Transverse colon (tissue), 4 donors: ENCODE measurements around the gene CNDP1.

Experiments
- CTCF ChIP-seq, 5 experiments: fragments of 200-600 bp in 3 of 5; fragments of 450-650 bp in 2 of 5; sonication (generic) in 3 of 5; IDR thresholded peaks; 1 replicate in 2 of 5; 2 replicates in 3 of 5; pipeline ENCODE4 v1.5.1; 2016 to 2017; ENCODE audit warnings: antibody characterized with exemption in 5 of 5, inconsistent platforms in 3 of 5, mild to moderate bottlenecking in 2 of 5, moderate library complexity in 1 of 5
- EP300 ChIP-seq: sonication (generic); formaldehyde crosslinking; IDR thresholded peaks from one replicate; pipeline ENCODE4 v1.6.1; 2017; ENCODE audit warnings: antibody characterized with exemption, low read depth
- POLR2A ChIP-seq: fragments of 450-650 bp; IDR thresholded peaks from one replicate; pipeline ENCODE4 v1.6.1; 2016; ENCODE audit warnings: antibody characterized with exemption, mild to moderate bottlenecking, moderate library complexity
- POLR2AphosphoS5 ChIP-seq, 3 donors: sonication (generic); formaldehyde crosslinking; IDR thresholded peaks; one replicate each; pipeline ENCODE4 v1.6.1; 2016; ENCODE audit warnings: antibody characterized with exemption in 3 of 3

- TF ChIP-seq CTCF (IDR thresholded peaks at IDR 0.05), result no peak
- TF ChIP-seq POLR2A, result no peak
- TF ChIP-seq POLR2AphosphoS5 (IDR thresholded peaks at IDR 0.05), result no peak
- no peak for TF ChIP-seq EP300
Measured at GRCh38 chr18:74589021-74589420, 54.7 kb downstream of the CNDP1 start.
